ENCODE data around the gene MAPKBP1.

Gene MAPKBP1

DNA sequence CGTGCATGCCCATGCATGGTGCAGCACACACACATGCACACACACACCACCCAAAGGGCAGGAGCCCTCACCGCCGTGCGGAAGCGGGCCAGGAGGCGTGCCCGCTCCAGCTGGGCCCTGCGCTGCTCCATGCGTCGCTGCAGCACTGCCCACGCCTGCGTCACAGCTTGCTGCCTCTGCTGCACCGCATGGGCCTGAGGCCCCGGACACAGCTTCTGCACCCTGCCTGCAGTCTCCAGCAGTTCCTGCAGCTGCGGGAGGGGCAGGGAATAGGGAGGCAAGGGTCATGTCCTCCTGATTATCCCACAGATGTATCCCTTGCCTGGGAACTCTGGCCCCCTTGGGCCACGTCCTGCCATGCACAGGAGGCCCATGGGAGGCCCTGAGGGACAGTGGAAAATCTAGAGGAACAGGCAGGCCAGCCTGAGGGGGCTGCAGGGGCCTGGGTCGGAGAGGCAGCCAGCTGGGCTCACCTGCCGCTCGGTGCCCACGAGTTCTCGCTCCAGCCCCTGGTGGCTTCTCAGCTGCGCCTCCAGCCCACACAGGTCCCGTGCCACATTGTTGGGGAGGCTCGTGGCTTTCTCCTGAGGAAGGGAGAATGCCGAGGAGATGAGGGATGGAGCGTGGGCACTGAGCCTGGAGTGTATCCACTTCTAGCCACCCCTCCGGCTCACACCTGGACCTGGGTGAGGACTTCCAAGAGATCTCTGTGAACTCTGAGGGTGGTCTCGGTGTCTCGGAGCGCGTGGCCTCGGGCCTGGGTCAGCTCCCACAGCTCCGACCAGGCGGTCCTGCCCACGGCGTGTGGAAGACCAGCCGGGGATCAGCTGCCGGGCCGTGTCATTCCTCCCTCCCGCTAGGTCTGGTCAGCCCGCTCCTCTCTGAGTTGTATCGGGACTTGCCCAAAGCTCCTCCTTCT lies 95.7 kb downstream of the MAPKBP1 start:
- Histone ChIP-seq H3K36me3 (no peaks in the 10 kb centered on the region), H4K20me1 (peaks cover 0 to 24% (median 0%) of the 10 kb centered on the region in 11 experiments; a peak in 2 of 22 replicates), H3K4me1 (peaks cover 8 to 40% (median 27%) of the 10 kb centered on the region in 10 experiments; a peak in 19 of 20 replicates), H3K9me3 (replicated peaks in 1 of 11) (no peaks in the 10 kb centered on the region), H3K9ac (no peak overlapping the region), H3K27ac (no peak overlapping the region), H3K4me2 (peak overlapping the region in 2 of 11 experiments; percentile 10 to 29; a peak in 5 of 22 replicates), H3K4me3 (no peak overlapping the region), H3K27me3 (no peaks in the 10 kb centered on the region)
- no peak for TF ChIP-seq Cebpa-rat (IDR thresholded peaks at IDR 0.05)

DNA sequence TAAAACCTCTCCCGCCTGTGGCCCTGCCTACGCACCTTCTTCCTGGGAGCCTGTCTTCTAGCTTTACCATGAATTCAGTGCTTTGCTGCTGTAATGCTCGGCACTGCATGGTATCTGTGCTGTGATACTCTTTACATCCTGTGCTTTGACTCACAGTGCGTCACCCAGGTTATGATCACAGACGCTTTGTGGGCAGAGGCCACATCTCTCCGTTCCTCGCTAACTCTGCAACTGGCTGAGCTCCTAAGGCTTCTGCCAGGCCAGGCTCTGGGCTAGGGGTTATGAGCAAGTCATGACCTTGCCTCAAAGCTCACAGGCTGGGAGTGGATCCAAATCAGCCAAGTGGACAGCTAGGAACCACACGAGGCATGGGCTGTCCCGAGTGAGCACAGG lies 96.4 kb downstream of the MAPKBP1 start:
- Histone ChIP-seq H3K4me1 (peaks cover 8 to 40% (median 29%) of the 10 kb centered on the region in 10 experiments; a peak in 19 of 20 replicates), H3K9ac (no peak overlapping the region), H4K20me1 (peaks cover 0 to 30% (median 0%) of the 10 kb centered on the region in 11 experiments; a peak in 3 of 22 replicates), H3K27ac (no peak overlapping the region), H3K27me3 (0 out of 22 replicates have a peak, but pooled peaks cover 0 to 1% (median 0%) of the 10 kb centered on the region in 11 experiments), H3K36me3 (no peaks in the 10 kb centered on the region), H3K9me3 (replicated peaks in 1 of 11) (no peaks in the 10 kb centered on the region), H3K4me2 (peak overlapping the region in 3 of 11 experiments; percentile 10 to 35 (median 29); a peak in 6 of 22 replicates), H3K4me3 (no peak overlapping the region)
- no peak for TF ChIP-seq Cebpa-rat (IDR thresholded peaks at IDR 0.05)

DNA sequence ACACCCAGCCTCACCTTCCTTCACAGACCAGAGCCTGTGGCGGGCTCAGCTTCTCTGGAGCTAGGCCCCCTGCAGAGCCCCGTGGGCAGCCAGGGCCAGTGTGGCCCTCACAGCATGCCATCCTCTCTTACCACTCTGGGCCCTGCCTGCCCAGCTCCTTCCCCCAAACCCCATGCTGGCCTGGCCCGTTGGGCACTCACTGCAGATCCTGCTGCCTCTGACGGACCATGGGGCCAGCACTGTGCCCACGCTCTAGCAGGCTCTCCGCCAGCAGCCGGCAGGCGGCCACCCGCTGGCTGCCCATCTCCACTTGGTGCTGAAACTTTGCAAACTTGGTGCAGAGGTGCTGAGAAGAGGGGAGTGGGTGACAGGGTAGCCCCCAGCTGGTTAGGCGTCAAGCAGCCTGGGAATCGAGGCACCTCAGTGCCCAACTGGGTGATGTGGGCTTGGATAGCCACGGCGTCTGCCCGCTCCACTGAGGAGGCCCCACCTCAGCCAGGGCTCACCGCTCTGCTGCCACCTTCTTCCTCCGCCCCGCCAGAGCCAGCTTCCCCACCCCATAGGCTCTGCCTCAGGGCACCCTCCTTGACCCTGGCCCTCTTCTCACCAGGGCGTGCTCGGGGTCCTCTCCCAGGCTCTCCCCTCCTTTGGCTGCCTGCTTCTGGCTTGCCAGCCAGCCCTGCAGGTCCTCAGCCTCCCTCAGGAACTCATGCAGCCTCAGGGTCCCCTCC lies 97.1 kb downstream of the MAPKBP1 start:
- Histone ChIP-seq H3K36me3 (no peaks in the 10 kb centered on the region), H3K27ac (no peak overlapping the region), H3K4me1 (peaks cover 2 to 40% (median 29%) of the 10 kb centered on the region in 10 experiments; a peak in 19 of 20 replicates), H3K9me3 (replicated peaks in 1 of 11) (no peaks in the 10 kb centered on the region), H3K4me2 (peak overlapping the region in 3 of 11 experiments; percentile 10 to 35 (median 29); a peak in 6 of 22 replicates), H3K9ac (no peak overlapping the region), H3K27me3 (peaks cover 0 to 8% (median 0%) of the 10 kb centered on the region in 11 experiments; a peak in 1 of 22 replicates), H4K20me1 (peaks cover 0 to 31% (median 0%) of the 10 kb centered on the region in 11 experiments; a peak in 5 of 22 replicates), H3K4me3 (no peak overlapping the region)
- no peak for TF ChIP-seq Cebpa-rat (IDR thresholded peaks at IDR 0.05)

DNA sequence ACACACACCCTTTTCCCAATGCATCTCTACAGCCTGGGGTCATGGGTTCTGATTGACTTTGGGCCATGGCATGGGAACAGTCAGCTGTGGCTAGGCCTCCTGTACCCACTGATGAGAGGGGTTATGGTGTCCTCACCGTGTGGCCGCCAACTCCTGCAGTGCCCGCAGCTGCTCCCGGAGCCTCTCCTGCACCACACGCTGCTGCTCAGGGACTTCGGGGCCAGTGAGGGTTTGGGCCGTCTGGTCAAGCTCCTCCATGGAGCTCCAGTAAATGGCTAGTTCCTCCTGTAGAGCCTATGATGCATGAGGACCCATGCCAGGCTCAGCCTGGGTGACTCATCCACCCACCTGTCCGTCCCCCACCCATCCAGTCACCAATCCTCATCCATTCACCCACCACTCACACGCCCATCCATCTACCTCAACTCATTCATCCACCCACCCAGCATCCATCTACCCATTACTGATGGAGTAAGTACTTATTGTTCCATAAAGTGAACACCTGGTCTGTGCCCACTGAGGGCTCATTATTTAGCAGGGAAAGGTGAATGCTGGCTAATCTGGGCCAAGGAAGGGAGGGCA lies 98.0 kb downstream of the MAPKBP1 start:
- peaks cover 0 to 9% (median 0%) of the 10 kb centered on the region in 11 experiments; a peak in 1 of 22 replicates for H3K27me3 ChIP-seq
- no peaks in the 10 kb centered on the region for H3K36me3 ChIP-seq
- H3K9me3 ChIP-seq (replicated peaks in 1 of 11), result no peaks in the 10 kb centered on the region
- H3K4me2 ChIP-seq, result no peak overlapping the region
- H3K27ac ChIP-seq, result no peak overlapping the region
- no peak for TF ChIP-seq Cebpa-rat (IDR thresholded peaks at IDR 0.05)
- peaks cover 0 to 41% (median 29%) of the 10 kb centered on the region in 10 experiments; a peak in 17 of 20 replicates for H3K4me1 ChIP-seq
- H3K9ac ChIP-seq, result no peak overlapping the region
- H4K20me1 ChIP-seq, result peaks cover 0 to 29% (median 0%) of the 10 kb centered on the region in 11 experiments; a peak in 5 of 22 replicates
- no peak overlapping the region for H3K4me3 ChIP-seq

DNA sequence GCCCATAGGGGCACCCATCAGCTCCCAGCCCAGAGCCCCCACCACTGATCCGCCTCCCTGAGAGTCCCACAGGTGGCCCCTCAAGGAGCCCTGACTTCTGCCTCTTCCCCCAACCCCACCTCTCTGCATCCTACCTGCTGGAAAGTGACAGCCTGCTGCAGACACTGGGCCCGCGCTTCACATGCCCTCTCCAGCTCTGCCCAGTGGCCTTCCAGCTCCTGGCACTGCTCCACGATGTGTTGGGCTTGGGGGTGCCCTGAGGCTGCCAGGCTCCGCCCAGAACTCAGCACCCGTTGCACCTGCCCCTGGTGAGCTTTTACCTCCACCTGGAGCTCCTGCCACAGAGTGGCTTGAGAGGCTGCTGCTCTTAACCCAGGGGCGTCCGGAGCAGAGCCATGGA lies 99.4 kb downstream of the MAPKBP1 start:
- no peak overlapping the region for H3K4me2 ChIP-seq
- H4K20me1 ChIP-seq, result peaks cover 0 to 24% (median 0%) of the 10 kb centered on the region in 11 experiments; a peak in 5 of 22 replicates
- no peak overlapping the region for H3K27ac ChIP-seq
- H3K4me1 ChIP-seq, result peaks cover 0 to 54% (median 43%) of the 10 kb centered on the region in 10 experiments; a peak in 18 of 20 replicates
- H3K27me3 ChIP-seq, result peaks cover 0 to 9% (median 0%) of the 10 kb centered on the region in 11 experiments; a peak in 1 of 22 replicates
- no peak overlapping the region for H3K9ac ChIP-seq
- no peak overlapping the region for H3K4me3 ChIP-seq
- no peaks in the 10 kb centered on the region for H3K36me3 ChIP-seq
- no peak for TF ChIP-seq Cebpa-rat (IDR thresholded peaks at IDR 0.05)
- H3K9me3 ChIP-seq (replicated peaks in 1 of 11), result no peaks in the 10 kb centered on the region

DNA sequence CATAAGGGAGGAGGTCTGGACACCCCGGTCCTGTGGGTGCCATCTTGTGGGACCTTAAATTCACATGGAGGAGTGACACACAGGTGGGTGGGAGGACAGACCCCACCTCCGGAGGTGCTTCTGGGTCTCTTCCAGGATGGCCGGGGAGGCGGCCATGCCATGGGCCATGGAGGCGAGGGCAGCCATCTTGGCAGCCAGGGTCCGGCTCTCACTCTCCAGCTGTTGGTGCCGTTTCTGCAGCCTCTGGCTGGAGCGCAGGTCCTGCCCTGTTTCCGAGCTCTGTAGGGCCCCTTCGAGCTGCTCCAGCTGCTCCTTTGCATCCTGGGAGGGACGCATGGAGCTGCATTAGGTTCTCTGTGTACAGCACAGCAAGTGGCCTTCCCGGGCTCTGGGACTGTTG lies 100.5 kb downstream of the MAPKBP1 start:
- TF ChIP-seq Cebpa-rat (IDR thresholded peaks at IDR 0.05), result no peak
- Histone ChIP-seq H4K20me1 (peaks cover 0 to 28% (median 0%) of the 10 kb centered on the region in 11 experiments; a peak in 5 of 22 replicates), H3K4me1 (peaks cover 0 to 61% (median 44%) of the 10 kb centered on the region in 10 experiments; a peak in 18 of 20 replicates), H3K4me2 (peak overlapping the region in 4 of 11 experiments; percentile 64 to 88 (median 77); a peak in 2 of 22 replicates), H3K9ac (no peak overlapping the region), H3K4me3 (no peak overlapping the region), H3K36me3 (no peaks in the 10 kb centered on the region), H3K27me3 (peaks cover 0 to 9% (median 0%) of the 10 kb centered on the region in 11 experiments; a peak in 1 of 22 replicates), H3K9me3 (replicated peaks in 1 of 11) (no peaks in the 10 kb centered on the region), H3K27ac (no peak overlapping the region)

DNA sequence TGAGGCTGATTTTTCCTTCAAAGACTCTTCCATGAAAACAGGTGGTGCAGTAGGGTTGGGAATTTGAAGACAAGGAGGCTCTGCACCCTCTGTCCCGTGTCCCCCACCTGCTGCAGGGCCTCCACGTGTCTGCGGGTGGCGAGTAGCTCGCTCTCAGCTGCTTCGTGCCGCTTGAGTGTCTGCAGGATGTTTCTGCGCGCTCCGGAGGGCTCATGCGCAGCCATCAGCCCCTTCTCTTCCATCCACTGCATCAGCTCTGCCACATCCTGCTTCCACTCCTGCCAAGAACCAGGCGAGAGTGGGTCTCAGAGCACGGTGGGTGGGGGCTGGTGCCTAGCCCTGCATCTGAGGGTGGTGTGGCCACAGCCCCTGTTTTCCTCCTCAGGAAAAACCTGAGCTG lies 101.7 kb downstream of the MAPKBP1 start:
- Histone ChIP-seq H3K9me3 (replicated peaks in 1 of 11) (no peaks in the 10 kb centered on the region), H3K4me1 (peaks cover 0 to 51% (median 39%) of the 10 kb centered on the region in 10 experiments; a peak in 18 of 20 replicates), H3K4me2 (peak overlapping the region in 9 of 11 experiments; percentile 26 to 88 (median 64); a peak in 18 of 22 replicates), H3K9ac (0 out of 22 replicates have a peak overlapping the region, but pooled peaks of 1 of the 11 experiments have one; percentile 23), H3K4me3 (no peak overlapping the region), H3K36me3 (no peaks in the 10 kb centered on the region), H4K20me1 (peaks cover 0 to 21% (median 0%) of the 10 kb centered on the region in 11 experiments; a peak in 6 of 22 replicates), H3K27me3 (peaks cover 0 to 9% (median 2%) of the 10 kb centered on the region in 11 experiments; a peak in 9 of 22 replicates), H3K27ac (no peak overlapping the region)
- TF ChIP-seq Cebpa-rat (IDR thresholded peaks at IDR 0.05), result no peak

DNA sequence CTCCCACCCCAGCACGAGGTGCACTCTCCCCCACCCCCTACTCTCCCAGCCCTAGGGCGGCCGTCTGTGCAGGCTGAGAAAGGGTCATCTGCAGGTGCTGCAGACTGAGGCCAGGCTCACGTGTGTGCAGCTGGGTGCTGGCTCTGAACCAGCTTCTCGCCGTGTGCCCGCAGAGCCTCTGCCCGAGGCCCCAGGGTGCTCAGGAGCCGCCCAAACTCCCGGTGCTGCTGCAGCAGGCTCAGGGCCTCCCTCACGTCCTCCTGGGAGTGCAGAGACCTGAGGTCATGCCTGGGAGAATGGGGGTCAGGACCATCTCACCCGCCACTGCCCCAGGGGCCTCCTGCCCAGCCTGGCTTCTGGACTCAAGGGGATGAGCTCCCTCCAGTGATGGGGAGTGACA lies 102.4 kb downstream of the MAPKBP1 start:
- Histone ChIP-seq H3K27me3 (peaks cover 0 to 14% (median 8%) of the 10 kb centered on the region in 11 experiments; a peak in 16 of 22 replicates), H3K4me3 (no peak overlapping the region), H3K9me3 (replicated peaks in 1 of 11) (no peaks in the 10 kb centered on the region), H3K4me2 (peak overlapping the region in 9 of 11 experiments; percentile 26 to 88 (median 64); a peak in 19 of 22 replicates), H4K20me1 (peaks cover 0 to 25% (median 0%) of the 10 kb centered on the region in 11 experiments; a peak in 5 of 22 replicates), H3K4me1 (peaks cover 0 to 52% (median 36%) of the 10 kb centered on the region in 10 experiments; a peak in 18 of 20 replicates), H3K27ac (no peak overlapping the region), H3K9ac (peak overlapping the region in 1 of 11 experiments; percentile 24; a peak in 2 of 22 replicates), H3K36me3 (no peaks in the 10 kb centered on the region)
- TF ChIP-seq Cebpa-rat (IDR thresholded peaks at IDR 0.05), result no peak

Measured in BLaER1 treated with 17β-estradiol and CSF1 and Interleukin-3, amounts not matched to agents 10 nM and 100 nM (cell line).